ENCODE measurements around the gene MRTFB. TPM values are rescaled to one million over a fixed set of nuclear protein-coding genes. Genes with fewer than 3 reads are reported as not detected.

Gene MRTFB
- total RNA-seq, 6 experiments from 2014 or later, result 15.7 to 23.9 (median 18.6) TPM

DNA sequence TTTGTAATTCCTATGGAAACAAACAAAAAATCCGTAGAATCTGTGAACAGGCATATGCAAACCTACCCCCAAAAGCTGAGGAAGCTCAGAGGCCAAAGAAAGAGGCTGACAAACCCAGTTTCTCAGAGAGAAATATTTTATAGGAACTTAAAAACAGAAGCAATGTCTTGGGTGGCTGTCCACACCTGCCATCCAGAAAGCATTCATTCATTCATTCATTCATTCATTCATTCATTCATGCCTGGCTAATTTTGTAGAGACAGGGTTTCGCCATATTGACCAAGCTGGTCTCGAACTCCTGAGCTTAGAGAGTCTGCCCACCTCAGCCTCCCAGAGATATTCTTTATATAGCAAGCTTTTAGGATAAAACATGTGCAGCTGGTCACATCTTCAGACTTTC lies 154.3 kb downstream of the MRTFB start:
- WGBS (ENCODE audit: insufficient coverage, low coverage, low lambda C conversion rate, missing lambda C conversion rate), result 89% methylated on average over 3 of the region's 3 CpGs
- no peak overlapping the region for H3K27ac ChIP-seq
- intact Hi-C loops (cut with DNase I), result no loop called here
- H3K36me3 ChIP-seq, result peaks cover 0 to 12% (median 2%) of the 10 kb centered on the region in 4 donors
- DNase-seq (no peak), ATAC-seq (no peak)
- TF ChIP-seq POLR2A (IDR thresholded peaks at IDR 0.05), result no peak
- TF ChIP-seq, protein P1, sequence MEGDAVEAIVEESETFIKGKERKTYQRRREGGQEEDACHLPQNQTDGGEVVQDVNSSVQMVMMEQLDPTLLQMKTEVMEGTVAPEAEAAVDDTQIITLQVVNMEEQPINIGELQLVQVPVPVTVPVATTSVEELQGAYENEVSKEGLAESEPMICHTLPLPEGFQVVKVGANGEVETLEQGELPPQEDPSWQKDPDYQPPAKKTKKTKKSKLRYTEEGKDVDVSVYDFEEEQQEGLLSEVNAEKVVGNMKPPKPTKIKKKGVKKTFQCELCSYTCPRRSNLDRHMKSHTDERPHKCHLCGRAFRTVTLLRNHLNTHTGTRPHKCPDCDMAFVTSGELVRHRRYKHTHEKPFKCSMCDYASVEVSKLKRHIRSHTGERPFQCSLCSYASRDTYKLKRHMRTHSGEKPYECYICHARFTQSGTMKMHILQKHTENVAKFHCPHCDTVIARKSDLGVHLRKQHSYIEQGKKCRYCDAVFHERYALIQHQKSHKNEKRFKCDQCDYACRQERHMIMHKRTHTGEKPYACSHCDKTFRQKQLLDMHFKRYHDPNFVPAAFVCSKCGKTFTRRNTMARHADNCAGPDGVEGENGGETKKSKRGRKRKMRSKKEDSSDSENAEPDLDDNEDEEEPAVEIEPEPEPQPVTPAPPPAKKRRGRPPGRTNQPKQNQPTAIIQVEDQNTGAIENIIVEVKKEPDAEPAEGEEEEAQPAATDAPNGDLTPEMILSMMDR (IDR thresholded peaks at IDR 0.05), result no peak
- no peak overlapping the region for H3K4me3 ChIP-seq
- no peaks in the 10 kb centered on the region for H3K27me3 ChIP-seq
- no peaks in the 10 kb centered on the region for H3K9me3 ChIP-seq
- no peaks in the 10 kb centered on the region for H3K4me1 ChIP-seq

- intact Hi-C loops (cut with DNase I), result no loop called here
- H3K9me3 ChIP-seq, result no peaks in the 10 kb centered on the region
- H3K27ac ChIP-seq, result no peak overlapping the region
- H3K4me1 ChIP-seq, result peaks cover 0 to 9% (median 4%) of the 10 kb centered on the region in 4 donors
- 34% methylated on average over 9 of the region's 9 CpGs for WGBS (ENCODE audit: insufficient coverage, low coverage, low lambda C conversion rate, missing lambda C conversion rate)
- ATAC-seq, result peak; percentile 39 to 83 (median 46)
- no peak for TF ChIP-seq POLR2A (IDR thresholded peaks at IDR 0.05)
- TF ChIP-seq, protein P1 (IDR thresholded peaks at IDR 0.05), result no peak
- DNase-seq, result no peak
- H3K36me3 ChIP-seq, result peaks cover 0 to 16% (median 7%) of the 10 kb centered on the region in 4 donors
- no peaks in the 10 kb centered on the region for H3K27me3 ChIP-seq
- H3K4me3 ChIP-seq, result no peak overlapping the region
Measured at GRCh38 chr16:14232106-14232864, 161.2 kb downstream of the MRTFB start.

DNA sequence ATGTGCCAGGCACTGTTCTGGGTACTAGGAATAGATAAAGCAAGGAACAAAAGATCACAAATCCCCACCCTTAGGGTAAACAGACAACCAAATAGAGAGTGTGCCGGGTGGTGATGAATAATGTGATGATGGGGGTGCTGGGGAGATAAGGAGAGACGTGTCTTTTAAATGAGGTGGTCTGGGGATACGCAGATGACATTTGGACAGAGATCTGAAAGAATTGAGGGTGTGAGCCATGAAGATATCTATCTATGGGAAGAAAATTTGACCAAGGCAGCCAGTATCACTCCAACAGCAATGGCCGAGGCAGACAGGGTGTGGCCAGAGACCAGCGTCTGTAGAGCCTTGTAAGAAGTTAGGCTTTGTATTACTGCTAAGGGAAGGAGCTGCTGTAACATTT lies 165.3 kb downstream of the MRTFB start:
- no peak for TF ChIP-seq POLR2A (IDR thresholded peaks at IDR 0.05)
- TF ChIP-seq, protein P1 (IDR thresholded peaks at IDR 0.05), result no peak
- intact Hi-C loops (cut with DNase I), result no loop called here
- Histone ChIP-seq H3K4me3 (no peak overlapping the region), H3K36me3 (peaks cover 0 to 16% (median 6%) of the 10 kb centered on the region in 4 donors), H3K27ac (no peak overlapping the region), H3K27me3 (no peaks in the 10 kb centered on the region), H3K9me3 (no peaks in the 10 kb centered on the region), H3K4me1 (peaks cover 0 to 28% (median 15%) of the 10 kb centered on the region in 4 donors)
- 95% methylated on average over 5 of the region's 5 CpGs for WGBS (ENCODE audit: insufficient coverage, low coverage, low lambda C conversion rate, missing lambda C conversion rate)
- no peak for DNase-seq
- ATAC-seq, result no peak

DNA sequence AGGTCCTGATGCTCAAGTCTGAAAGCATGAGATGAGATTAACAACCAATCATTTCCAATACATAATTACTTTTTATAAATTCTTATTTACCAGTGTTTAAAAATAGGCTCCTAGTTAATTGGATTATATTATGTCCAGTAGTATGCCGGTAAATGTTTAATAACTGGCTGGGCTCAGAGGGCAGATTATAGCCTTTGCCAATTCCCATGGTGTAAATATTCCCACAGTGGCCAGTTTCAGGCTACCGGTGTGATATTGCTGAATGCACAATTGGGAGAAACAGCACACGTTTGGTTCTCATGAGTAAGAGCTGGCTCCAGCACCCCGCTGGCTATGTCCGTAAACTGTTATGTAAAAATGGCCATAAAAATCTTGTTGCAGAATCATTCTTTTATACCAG lies 167.6 kb downstream of the MRTFB start:
- Histone ChIP-seq H3K36me3 (peaks cover 0 to 16% (median 6%) of the 10 kb centered on the region in 4 donors), H3K27ac (no peak overlapping the region), H3K27me3 (no peaks in the 10 kb centered on the region), H3K4me3 (no peak overlapping the region), H3K9me3 (no peaks in the 10 kb centered on the region), H3K4me1 (peaks cover 0 to 32% (median 15%) of the 10 kb centered on the region in 4 donors)
- intact Hi-C loops (cut with DNase I), result no loop called here
- ATAC-seq (no peak), DNase-seq (no peak)
- 55% methylated on average over 5 of the region's 5 CpGs for WGBS (ENCODE audit: insufficient coverage, low coverage, low lambda C conversion rate, missing lambda C conversion rate)
- TF ChIP-seq, protein P1 (IDR thresholded peaks at IDR 0.05), result no peak
- no peak for TF ChIP-seq POLR2A (IDR thresholded peaks at IDR 0.05)
